Endodermal cell (in vitro differentiated cells): ENCODE results near the gene PTPRU. TPM values are rescaled to one million over a fixed set of nuclear protein-coding genes. Genes with fewer than 3 reads are reported as not detected.

Experiments
- DNase-seq: peaks from one replicate; pipeline ENCODE4 v3.0.0-alpha.2; 2017
- H3K27ac ChIP-seq: 2 replicates; pipeline ENCODE4 v1.5.1; 2013; ENCODE audit warnings: mild to moderate bottlenecking, low read depth, low read length, moderate library complexity
- H3K27me3 ChIP-seq: 2 replicates; pipeline ENCODE4 v1.6.1; 2013; ENCODE audit warnings: mild to moderate bottlenecking, low read length, moderate library complexity; ENCODE audit not compliant: insufficient read depth, control insufficient read depth, poor library complexity, severe bottlenecking
- H3K36me3 ChIP-seq: 2 replicates; pipeline ENCODE4 v1.7.0; 2013; ENCODE audit warnings: mild to moderate bottlenecking, low read length, moderate library complexity; ENCODE audit not compliant: control insufficient read depth, insufficient read depth
- H3K4me1 ChIP-seq: one replicate; pipeline ENCODE4 v1.7.0; 2013; ENCODE audit warnings: low read length; ENCODE audit not compliant: control insufficient read depth, insufficient read depth
- H3K4me3 ChIP-seq: 2 replicates; pipeline ENCODE4 v1.5.1; 2013; ENCODE audit warnings: mild to moderate bottlenecking, low read length, moderate library complexity
- H3K9ac ChIP-seq: 2 replicates; pipeline ENCODE4 v1.6.1; 2013; ENCODE audit warnings: mild to moderate bottlenecking, low read length, moderate library complexity; ENCODE audit not compliant: poor library complexity, severe bottlenecking; ENCODE audit errors: extremely low read depth
- H3K9me3 ChIP-seq: 2 replicates; pipeline ENCODE4 v1.6.1; 2013; ENCODE audit warnings: mild to moderate bottlenecking, low read length, moderate library complexity; ENCODE audit not compliant: control insufficient read depth
- H3K27ac Mint-ChIP-seq: 2 replicates; pipeline ENCODE4 v1.8.0; 2020; ENCODE audit warnings: mixed read lengths
- H3K27me3 Mint-ChIP-seq: 2 replicates; pipeline ENCODE4 v1.8.0; 2021; ENCODE audit warnings: mild to moderate bottlenecking, mixed read lengths; ENCODE audit not compliant: insufficient read depth
- H3K36me3 Mint-ChIP-seq: 2 replicates; pipeline ENCODE4 v1.8.0; 2020; ENCODE audit warnings: low read depth, mixed read lengths
- H3K4me1 Mint-ChIP-seq: 2 replicates; pipeline ENCODE4 v1.8.0; 2020; ENCODE audit warnings: mixed read lengths
- H3K4me3 Mint-ChIP-seq: 2 replicates; pipeline ENCODE4 v1.8.0; 2020; ENCODE audit warnings: mild to moderate bottlenecking, moderate library complexity, mixed read lengths
- H3K9me3 Mint-ChIP-seq: 2 replicates; pipeline ENCODE4 v1.8.0; 2020; ENCODE audit warnings: mild to moderate bottlenecking, mixed read lengths
- CTCF ChIP-seq: fragments of 200-600 bp; sonication (generic); conservative IDR thresholded peaks from 2 replicates; pipeline ENCODE4 v1.5.0; 2021; ENCODE audit warnings: antibody characterized with exemption, mild to moderate bottlenecking
- WGBS, 2 experiments: methylation state at CpG; one replicate each; pipeline versions ENCODE4 v1.1.5 to v1.1.7; 2013; ENCODE audit warnings: missing lambda C conversion rate in 2 of 2, mixed read lengths in 1 of 2; ENCODE audit not compliant: insufficient coverage in 1 of 2, insufficient read length in 1 of 2; 5-methylcytosine and 5-hydroxymethylcytosine counted together
- total RNA-seq, 2 donors: library from RNA; stranded (reverse); fragmentation: NEBNext Ultra II Directional in 1 of 2; extraction: Animal tissue kit (Norgen Biotek cat#: 25700) in 1 of 2; gene quantifications; 2 replicates in 1 of 2; 3 replicates in 1 of 2; pipeline ENCODE4 v1.2.1, GENCODE V29; 2021

PTPRU gene
- total RNA-seq, 2 donors from 2014 or later = 49.8 to 73.1 TPM

- Histone ChIP-seq H3K27ac (no peak overlapping the region), H3K9me3 (no peaks in the 10 kb centered on the region), H3K4me1 (peaks cover 6% of the 10 kb centered on the region), H3K4me3 (peak overlapping the region; percentile 79), H3K36me3 (no peaks in the 10 kb centered on the region), H3K9ac (no peak overlapping the region), H3K27me3 (peaks cover 53% of the 10 kb centered on the region)
- TF ChIP-seq CTCF = peak; percentile 46
- Mint-ChIP-seq H3K4me3 (peak overlapping the region; percentile 75), H3K36me3 (no peaks in the 10 kb centered on the region), H3K27me3 (peaks cover 53% of the 10 kb centered on the region), H3K4me1 (peaks cover 24% of the 10 kb centered on the region), H3K9me3 (no peaks in the 10 kb centered on the region), H3K27ac (no peak overlapping the region)
- peak; percentile 71 for DNase-seq
- whole genome bisulfite sequencing, 2 experiments = 38% methylated on average over 11 of the region's 11 CpGs; no CpG with 5 or more reads in 1 of the 2 experiments
Observed at GRCh38 chr1:29238620-29239002, 2.3 kb downstream of the PTPRU start.

- TF ChIP-seq CTCF = no peak
- H3K27ac ChIP-seq = no peak overlapping the region
- peaks cover 48% of the 10 kb centered on the region for H3K27me3 Mint-ChIP-seq
- peak; percentile 69 for DNase-seq
- peak overlapping the region; percentile 75 for H3K4me3 Mint-ChIP-seq
- H3K9me3 Mint-ChIP-seq = no peaks in the 10 kb centered on the region
- H3K36me3 ChIP-seq = no peaks in the 10 kb centered on the region
- H3K4me3 ChIP-seq = no peak overlapping the region
- H3K9ac ChIP-seq = no peak overlapping the region
- peaks cover 48% of the 10 kb centered on the region for H3K27me3 ChIP-seq
- H3K27ac Mint-ChIP-seq = no peak overlapping the region
- H3K4me1 Mint-ChIP-seq = peaks cover 24% of the 10 kb centered on the region
- WGBS, 2 experiments = 43 to 64% methylated on average over 6 to 7 of the region's 7 CpGs
- no peaks in the 10 kb centered on the region for H3K9me3 ChIP-seq
- H3K36me3 Mint-ChIP-seq = no peaks in the 10 kb centered on the region
- H3K4me1 ChIP-seq = peaks cover 10% of the 10 kb centered on the region
Observed at GRCh38 chr1:29239142-29239541, 2.8 kb downstream of the PTPRU start.

- TF ChIP-seq CTCF = peak; percentile 60
- H3K27me3 Mint-ChIP-seq = peaks cover 37% of the 10 kb centered on the region
- peaks cover 24% of the 10 kb centered on the region for H3K4me1 Mint-ChIP-seq
- Histone ChIP-seq H3K4me1 (peaks cover 21% of the 10 kb centered on the region), H3K27me3 (peaks cover 37% of the 10 kb centered on the region), H3K36me3 (no peaks in the 10 kb centered on the region), H3K27ac (no peak overlapping the region), H3K9me3 (no peaks in the 10 kb centered on the region), H3K9ac (no peak overlapping the region), H3K4me3 (no peak overlapping the region)
- 14 to 43% methylated on average over 1 to 4 of the region's 4 CpGs for WGBS, 2 experiments
- no peaks in the 10 kb centered on the region for H3K9me3 Mint-ChIP-seq
- H3K4me3 Mint-ChIP-seq = no peak overlapping the region
- no peak overlapping the region for H3K27ac Mint-ChIP-seq
- H3K36me3 Mint-ChIP-seq = no peaks in the 10 kb centered on the region
- peak; percentile 79 for DNase-seq
Observed at GRCh38 chr1:29240400-29240837, 4.1 kb downstream of the PTPRU start.
